Ecto neural progenitor cell (in vitro differentiated cells): ENCODE measurements around the gene GOLT1B.
A peak's percentile ranks its signal among the peaks of the same experiment; 100 is the strongest.

Source experiments
- DNase-seq: peaks from one replicate; pipeline ENCODE4 v3.0.0-alpha.2; 2018; ENCODE audit warnings: low spot score

GOLT1B gene

DNA sequence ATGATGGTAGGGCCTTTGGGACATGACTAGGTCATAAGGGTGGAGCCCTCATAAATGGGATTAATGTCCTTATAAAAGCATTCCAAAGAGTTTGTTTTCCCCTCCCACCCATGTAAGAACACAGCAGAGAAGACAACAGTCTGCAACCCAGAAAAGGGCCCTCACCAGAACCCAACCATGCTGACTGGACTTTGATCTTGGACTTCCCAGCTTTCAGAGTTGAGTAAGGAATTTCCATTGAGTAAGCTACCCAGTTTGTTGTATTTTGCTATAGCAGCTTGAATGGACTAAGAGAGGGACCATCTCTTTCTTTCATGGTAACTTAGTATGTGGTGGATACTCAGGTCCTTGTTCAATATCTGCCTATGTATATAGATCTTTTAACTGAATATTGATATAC lies 21.6 kb downstream of the GOLT1B start:
- no peak for DNase-seq

DNA sequence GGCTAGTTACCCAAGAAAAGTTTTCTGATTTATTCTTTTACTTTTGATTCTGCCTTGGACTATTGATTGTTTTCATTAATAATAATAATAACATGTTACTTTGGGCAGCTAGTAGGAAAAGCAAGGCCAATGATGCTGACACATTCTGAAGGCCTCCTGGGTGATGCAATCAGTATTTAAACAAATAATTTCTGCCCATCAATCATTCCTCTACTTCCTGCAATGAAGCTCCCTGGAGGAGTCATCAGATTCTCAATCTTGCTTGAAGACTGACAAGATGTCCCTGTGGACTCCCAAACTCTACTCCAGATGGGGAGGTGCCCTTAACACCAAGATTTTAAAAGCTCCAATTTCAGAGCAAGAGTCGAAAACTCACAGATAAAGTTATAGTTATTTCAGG lies 24.5 kb downstream of the GOLT1B start, which contains the start of gene SPX:
TSS of gene SPX (plus strand) at position 244 of the 400 bp plus-strand sequence. CDS start 177 bp downstream, outside the sequence.
- no peak for DNase-seq

DNA sequence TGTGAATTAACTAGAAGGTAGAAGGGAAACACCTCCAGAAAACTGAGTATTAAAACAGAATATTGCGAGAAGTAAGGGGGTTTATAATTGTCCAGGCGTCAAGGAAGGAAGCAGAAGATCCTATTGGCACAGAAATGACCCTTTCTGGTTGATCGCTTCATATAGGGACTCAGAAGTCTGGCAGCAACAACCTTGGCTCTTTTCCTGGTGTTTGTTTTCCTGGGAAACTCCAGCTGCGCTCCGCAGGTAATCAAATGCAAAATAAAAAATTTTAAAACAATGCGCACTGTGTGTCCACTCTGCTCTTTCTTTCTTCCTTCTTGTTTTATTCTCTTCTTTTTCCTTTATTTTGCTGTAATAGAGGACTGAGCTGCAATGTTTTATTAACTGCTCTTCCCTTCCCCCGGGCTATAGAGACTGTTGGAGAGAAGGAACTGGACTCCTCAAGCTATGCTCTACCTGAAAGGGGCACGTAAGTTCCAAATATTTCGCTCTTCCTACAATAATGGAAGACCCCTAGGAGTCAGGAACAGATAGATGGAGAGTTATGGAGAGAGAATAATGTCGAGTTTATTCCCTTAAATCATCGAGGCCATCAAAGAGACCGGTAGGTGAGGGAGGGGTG lies 25.2 kb downstream of the GOLT1B start:
- DNase-seq: no peak

DNA sequence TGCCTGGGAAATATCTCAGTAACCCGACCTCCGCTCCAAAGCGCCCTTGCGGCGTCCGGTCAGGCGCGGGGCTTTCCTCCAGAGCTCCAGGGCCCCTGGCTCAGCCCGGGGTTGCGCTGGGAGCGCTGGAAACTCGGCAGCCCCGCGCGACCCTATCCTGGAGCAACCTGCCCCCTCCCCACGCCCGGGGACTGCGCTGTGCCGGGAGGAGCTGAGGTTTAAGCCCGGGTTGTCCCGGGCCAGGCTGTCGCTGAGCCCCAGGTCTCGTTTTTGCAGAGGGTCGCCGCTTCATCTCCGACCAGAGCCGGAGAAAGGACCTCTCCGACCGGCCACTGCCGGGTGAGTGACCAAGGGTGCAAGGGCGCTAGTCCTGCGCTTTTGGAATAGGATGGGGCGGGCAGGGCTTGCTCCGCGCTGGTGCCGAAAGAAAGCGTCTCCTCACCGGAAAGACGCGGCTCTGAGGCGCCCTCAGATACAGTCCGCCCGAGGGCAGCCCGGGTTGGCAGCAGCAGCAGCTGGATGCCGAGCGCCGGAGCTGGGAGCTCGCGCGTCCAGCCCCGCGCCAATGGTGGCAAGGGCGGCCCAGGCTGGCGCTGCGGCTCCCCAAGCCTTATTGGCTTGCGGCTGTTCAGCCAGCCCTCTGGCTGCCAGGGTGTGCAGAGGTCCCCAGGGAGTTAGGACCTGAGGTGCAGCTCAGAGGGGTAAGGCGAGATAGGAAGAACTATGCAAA lies 26.0 kb downstream of the GOLT1B start:
- peak; percentile 88 for DNase-seq

DNA sequence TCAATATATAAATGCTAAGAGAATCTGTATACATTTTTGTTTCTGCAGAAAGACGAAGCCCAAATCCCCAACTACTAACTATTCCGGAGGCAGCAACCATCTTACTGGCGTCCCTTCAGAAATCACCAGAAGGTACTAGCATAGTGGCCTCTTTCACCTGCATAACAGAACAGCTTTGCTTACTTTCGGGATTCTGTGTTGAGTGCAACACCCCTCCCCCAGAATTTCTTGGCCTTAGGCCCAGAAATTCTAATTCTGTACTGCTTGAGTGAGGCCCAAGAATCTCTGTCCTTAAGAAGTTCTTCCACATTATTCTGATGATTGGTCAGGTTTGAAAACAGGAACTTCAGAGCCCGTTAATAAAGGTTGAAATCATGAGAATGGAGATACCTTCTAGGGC lies 27.4 kb downstream of the GOLT1B start:
- no peak for DNase-seq

DNA sequence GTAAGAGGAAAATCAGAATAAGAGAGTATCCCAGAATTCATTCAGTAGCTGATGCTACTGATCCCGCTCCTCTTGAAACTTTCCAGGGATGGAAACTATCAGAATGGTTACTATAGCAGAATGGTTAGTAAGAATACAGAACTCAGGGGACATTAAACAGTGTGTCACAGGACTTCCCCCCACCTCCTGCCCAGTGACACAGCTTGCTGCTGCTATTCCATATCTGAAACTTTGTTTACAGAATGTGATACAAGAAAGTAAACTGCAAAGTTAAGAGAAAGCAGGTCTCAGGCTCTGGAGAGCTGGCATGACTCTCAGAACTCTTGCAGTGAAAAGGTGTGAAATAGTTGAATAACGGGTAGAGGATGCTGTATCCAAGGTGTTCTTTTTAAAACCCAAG lies 27.9 kb downstream of the GOLT1B start:
- DNase-seq: no peak

DNA sequence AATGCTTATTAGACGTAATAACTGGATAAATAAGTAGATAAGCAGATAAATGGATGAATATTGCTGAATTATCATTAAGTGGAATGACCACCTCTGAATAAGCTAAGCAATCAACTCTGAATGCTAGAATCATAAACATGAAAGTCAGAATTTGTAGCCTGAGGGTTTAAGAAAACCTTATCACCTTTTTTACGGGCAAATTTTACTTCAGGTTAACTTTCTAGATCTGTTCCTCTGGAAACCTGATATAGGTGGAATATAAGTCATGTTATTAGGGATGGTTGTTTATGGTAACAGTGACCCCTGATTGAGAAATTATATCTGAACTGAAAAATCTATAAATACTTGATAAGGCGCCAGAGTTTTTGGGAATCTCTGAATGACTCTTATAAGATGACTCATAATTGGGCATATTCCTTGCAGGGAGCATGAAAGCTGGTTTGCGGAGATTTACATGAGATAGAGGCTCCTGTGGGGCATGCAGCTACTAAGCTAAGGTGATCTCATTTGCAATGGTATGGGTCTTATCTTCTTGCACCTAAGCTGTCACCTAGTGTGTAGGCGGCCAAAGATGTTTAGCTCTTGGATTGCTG lies 36.6 kb downstream of the GOLT1B start:
- no peak for DNase-seq

DNA sequence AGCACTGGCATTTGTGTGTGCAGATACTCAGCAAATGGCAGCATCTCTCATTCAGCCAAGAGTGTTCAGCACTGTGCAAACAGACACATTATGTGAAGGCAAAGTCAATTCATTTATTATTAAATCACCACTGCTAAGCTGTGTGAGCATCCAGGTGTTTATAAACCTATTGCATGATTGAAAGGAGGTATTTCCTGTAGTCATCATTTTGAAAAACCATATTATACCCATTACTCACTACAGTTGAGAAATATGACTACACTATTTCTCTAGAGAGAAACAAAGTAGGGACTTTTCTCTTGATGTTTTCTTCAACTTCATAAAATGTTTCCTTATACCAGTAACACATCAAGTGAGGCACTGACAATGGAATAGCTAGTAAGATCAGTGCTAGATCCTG lies 38.2 kb downstream of the GOLT1B start:
- no peak for DNase-seq

DNA sequence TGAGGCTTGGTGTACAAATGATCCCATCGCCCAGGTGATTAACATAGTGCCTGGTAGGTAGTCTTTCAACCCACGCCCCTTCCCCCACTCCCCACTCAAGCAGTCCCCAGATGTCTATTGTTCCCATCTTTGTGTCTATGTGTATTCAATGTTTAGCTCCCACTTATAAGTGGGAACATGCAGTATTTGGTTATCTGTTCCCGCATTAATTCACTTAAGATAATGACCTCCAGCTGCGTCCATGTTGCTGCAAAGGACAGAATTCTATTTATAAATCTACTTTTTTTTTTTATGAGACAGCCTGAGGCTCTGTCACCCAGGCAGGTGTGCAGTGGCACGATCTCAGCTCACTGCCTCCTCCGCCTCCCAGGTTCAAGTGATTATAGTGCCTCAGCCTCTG lies 40.2 kb downstream of the GOLT1B start:
- DNase-seq: no peak

GRCh38 chr12:21542403-21542802 lies 40.8 kb downstream of the GOLT1B start:
- no peak for DNase-seq

- DNase-seq: no peak
These were observed 41.6 kb downstream of the GOLT1B start for GRCh38 chr12:21543151-21543550.

- DNase-seq: no peak
These were observed 44.0 kb downstream of the GOLT1B start for GRCh38 chr12:21545557-21545956.

GRCh38 chr12:21546716-21547115 lies 45.1 kb downstream of the GOLT1B start:
- no peak for DNase-seq

- no peak for DNase-seq
These were observed 45.8 kb downstream of the GOLT1B start for GRCh38 chr12:21547437-21547836.

DNA sequence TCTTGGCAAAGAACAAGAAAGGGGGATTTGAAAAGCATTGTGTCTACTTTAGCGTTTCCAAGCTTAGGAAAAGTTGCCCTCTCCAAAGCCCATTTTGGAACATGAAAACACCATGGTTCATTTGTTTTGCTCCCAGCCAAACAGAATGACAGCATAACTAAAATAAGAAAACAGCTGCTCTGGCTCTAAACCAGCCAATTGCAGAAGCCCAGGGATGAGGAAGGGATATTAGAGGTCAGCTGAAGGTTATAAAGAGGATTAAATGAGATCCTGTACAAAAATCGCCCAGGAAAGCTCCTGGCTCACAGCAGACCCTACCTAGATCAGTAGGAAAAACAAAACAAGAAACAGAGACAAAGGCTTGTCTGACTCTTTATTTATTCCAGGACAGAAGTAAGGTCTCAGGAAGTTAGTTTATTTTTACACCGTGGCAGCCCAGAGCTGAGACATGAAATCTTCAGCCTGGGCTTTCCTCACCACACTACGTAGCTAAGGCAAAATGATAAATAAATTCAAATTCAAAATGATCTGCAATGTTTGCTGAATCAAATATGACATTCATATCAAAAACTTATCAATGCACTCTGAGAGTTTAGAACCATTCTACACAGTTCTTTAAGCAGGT lies 50.4 kb downstream of the GOLT1B start:
- DNase-seq: no peak

- DNase-seq: no peak
These were observed 51.2 kb downstream of the GOLT1B start for GRCh38 chr12:21552635-21553328.

- no peak for DNase-seq
These were observed 51.7 kb downstream of the GOLT1B start for GRCh38 chr12:21553329-21553675.

GRCh38 chr12:21558100-21558679 lies 56.6 kb downstream of the GOLT1B start:
- DNase-seq: no peak

DNA sequence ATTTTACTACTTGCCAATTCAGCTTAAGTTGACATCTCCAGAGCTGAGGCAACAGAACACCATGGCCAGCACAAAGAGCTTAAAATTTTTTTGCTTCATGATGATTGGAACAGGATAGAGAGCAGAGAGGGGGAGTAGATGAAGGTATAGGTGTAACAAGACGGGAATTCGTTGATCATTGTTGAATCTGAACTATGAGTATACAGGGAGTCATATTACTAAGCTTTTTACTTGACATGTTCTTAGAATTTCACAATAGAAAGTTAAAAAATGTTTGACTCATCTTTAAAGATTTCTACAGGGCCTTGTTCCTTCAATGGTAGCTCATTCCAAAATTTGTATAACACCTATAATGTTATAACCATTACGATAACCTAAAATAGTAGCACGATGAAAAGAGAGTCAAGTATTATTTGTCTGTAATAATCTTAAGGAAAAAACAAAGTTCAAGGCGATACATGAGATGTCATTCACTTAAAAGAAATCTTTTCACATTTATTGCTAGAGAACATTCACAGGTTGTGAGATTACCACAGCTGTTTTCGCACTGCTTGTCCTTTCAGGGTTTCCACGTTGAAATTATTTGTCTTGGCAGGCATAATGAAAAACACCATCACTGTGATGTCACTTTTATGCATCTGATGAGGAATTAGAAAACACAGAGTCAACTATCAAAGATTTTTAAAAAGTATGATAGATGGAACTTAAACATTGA lies 58.4 kb downstream of the GOLT1B start:
- no peak for DNase-seq

GRCh38 chr12:21561158-21561557 lies 59.6 kb downstream of the GOLT1B start:
- no peak for DNase-seq

DNA sequence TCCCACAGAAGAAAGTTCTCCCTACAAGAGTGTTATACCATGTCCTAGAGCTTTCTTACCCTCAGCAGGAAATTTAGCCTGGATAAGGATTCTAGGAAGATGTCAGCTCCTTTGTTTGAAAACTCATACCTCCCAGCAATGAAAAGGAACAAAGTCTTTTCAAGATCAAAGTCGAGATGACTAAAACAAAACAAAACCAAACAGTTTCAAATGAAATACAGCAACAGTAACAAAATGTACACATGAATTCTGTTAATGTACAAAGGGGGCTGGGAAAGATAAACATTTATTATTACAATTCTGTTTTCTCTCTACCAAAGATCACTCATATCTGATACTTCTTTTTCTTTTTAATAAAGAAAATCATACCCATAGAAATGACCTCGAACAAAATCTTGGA lies 61.3 kb downstream of the GOLT1B start:
- no peak for DNase-seq
